GM12878 (cell line): ENCODE measurements around the gene PDE6D. TPM values are rescaled to one million over a fixed set of nuclear protein-coding genes. Genes with fewer than 3 reads are reported as not detected.

ENCODE experiments used
- ATAC-seq: fragments of 200-7000 bp; cut with Tn5 transposase; 3 replicates; pipeline ENCODE4 v1.9.1; 2020; ENCODE audit warnings: mild to moderate bottlenecking, moderate library complexity
- BruUV-seq: library from RNA; stranded (reverse); fragments of 400-500 nt; replicated peaks from 2 replicates; lab custom pipeline; 2021; lab: Mats Ljungman, UMichigan
- CTCF ChIA-PET: fragments of 300-600 bp; sonication (Branson Sonifier 250); formaldehyde crosslinking; extraction: SDS; loops from one replicate; lab custom pipeline; 2021; ENCODE audit warnings: inconsistent platforms; lab: Yijun Ruan, JAX
- POLR2A ChIA-PET: fragments of 350-600 bp; formaldehyde crosslinking; extraction: SDS; loops from one replicate; lab custom pipeline; 2021; ENCODE audit warnings: inconsistent platforms; lab: Charles Lee
- RAD21 ChIA-PET: fragments of 300-600 bp; sonication (Branson Sonifier 250); formaldehyde crosslinking; loops from one replicate; lab custom pipeline; 2023; ENCODE audit warnings: antibody characterized with exemption; ENCODE audit not compliant: unreplicated experiment; lab: Charles Lee
- SMC1A ChIA-PET: fragments of 300-600 bp; sonication (Branson Sonifier 250); formaldehyde crosslinking; loops from one replicate; lab custom pipeline; 2023; ENCODE audit not compliant: unreplicated experiment, uncharacterized antibody; lab: Charles Lee
- DNase-seq: peaks from one replicate; pipeline ENCODE4 v3.0.0-alpha.2; 2011; ENCODE audit warnings: low read depth, low spot score
- FAIRE-seq: peaks from 3 replicates; lab custom pipeline; 2011; peaks lifted over from hg19 to GRCh38; lab: Jason Lieb, UNC
- H2AFZ ChIP-seq: 2 replicates; pipeline ENCODE4 v1.6.0; 2011; ENCODE audit warnings: low read depth, low read length, control low read depth; ENCODE audit not compliant: control insufficient read depth
- H3K27ac ChIP-seq: 2 replicates; pipeline ENCODE4 v1.5.1; 2011; ENCODE audit warnings: control low read depth; ENCODE audit not compliant: control insufficient read depth, insufficient read depth
- H3K27me3 ChIP-seq, 2 experiments: replicated peaks in 1 of 2; 2 replicates each; pipeline versions ENCODE4 v1.6.0 to v1.6.1; 2011; ENCODE audit warnings: low read length in 1 of 2; ENCODE audit not compliant: control insufficient read depth in 2 of 2, insufficient read depth in 2 of 2
- H3K36me3 ChIP-seq, 2 experiments: 2 replicates each; pipeline ENCODE4 v1.5.1; 2011; ENCODE audit warnings: low read length in 1 of 2; ENCODE audit not compliant: control insufficient read depth in 2 of 2, insufficient read depth in 2 of 2
- H3K4me1 ChIP-seq: 2 replicates; pipeline ENCODE4 v1.6.1; 2011; ENCODE audit warnings: mild to moderate bottlenecking, low read length, moderate library complexity, mixed read lengths; ENCODE audit not compliant: control insufficient read depth, insufficient read depth
- H3K4me2 ChIP-seq: 2 replicates; pipeline ENCODE4 v1.6.0; 2011; ENCODE audit warnings: control low read depth; ENCODE audit not compliant: control insufficient read depth, insufficient read depth
- H3K4me3 ChIP-seq: fragments of 200-600 bp; sonication (generic); 2 replicates; pipeline ENCODE4 v1.5.1; 2016
- H3K79me2 ChIP-seq: 2 replicates; pipeline ENCODE4 v1.6.0; 2011; ENCODE audit warnings: low read length; ENCODE audit not compliant: control insufficient read depth, insufficient read depth
- H3K9ac ChIP-seq: 2 replicates; pipeline ENCODE4 v1.8.0; 2011; ENCODE audit warnings: low read length, control low read depth, mixed read lengths; ENCODE audit not compliant: control insufficient read depth, insufficient read depth
- H3K9me3 ChIP-seq: replicated peaks from 3 replicates; pipeline ENCODE4 v1.5.1; 2011; ENCODE audit warnings: mild to moderate bottlenecking, low read length; ENCODE audit not compliant: control insufficient read depth, insufficient read depth
- H4K20me1 ChIP-seq: 2 replicates; pipeline ENCODE4 v1.6.0; 2011; ENCODE audit not compliant: control insufficient read depth, insufficient read depth
- BACH1 ChIP-seq: fragments of 450-650 bp; IDR thresholded peaks from 2 replicates; pipeline ENCODE4 v1.6.1; 2017; ENCODE audit warnings: mild to moderate bottlenecking, borderline replicate concordance
- BRCA1 ChIP-seq: IDR thresholded peaks from 2 replicates; pipeline ENCODE4 v1.6.1; 2011; ENCODE audit warnings: low read depth, low read length, improper control_type of control experiment
- CBFB ChIP-seq: IDR thresholded peaks from 2 replicates; pipeline ENCODE4 v1.6.1; 2016; ENCODE audit warnings: antibody characterized with exemption, low read depth
- CBX3 ChIP-seq: fragments of 200-600 bp; sonication (generic); IDR thresholded peaks from 2 replicates; pipeline ENCODE4 v1.6.1; 2016; ENCODE audit warnings: low read depth, borderline replicate concordance
- CHD1 ChIP-seq: IDR thresholded peaks from 2 replicates; pipeline ENCODE4 v1.6.1; 2012; ENCODE audit warnings: low read depth, low read length, improper control_type of control experiment
- CHD4 ChIP-seq: fragments of 200-600 bp; sonication (generic); IDR thresholded peaks from 2 replicates; pipeline ENCODE4 v1.6.1; 2016; ENCODE audit warnings: mild to moderate bottlenecking
- CREM ChIP-seq: IDR thresholded peaks from 2 replicates; pipeline ENCODE4 v1.6.1; 2014; ENCODE audit warnings: antibody characterized with exemption, low read depth
- HCFC1 ChIP-seq: fragments of 150-350 bp; IDR thresholded peaks from 2 replicates; pipeline ENCODE4 v1.6.1; 2014; ENCODE audit warnings: low read length
- JUND ChIP-seq: IDR thresholded peaks from 2 replicates; pipeline ENCODE4 v1.6.1; 2012; ENCODE audit warnings: low read depth, mild to moderate bottlenecking, low read length, improper control_type of control experiment, moderate library complexity
- MEF2B ChIP-seq: fragments of 450-650 bp; IDR thresholded peaks from 2 replicates; pipeline ENCODE4 v1.6.1; 2018; ENCODE audit warnings: mild to moderate bottlenecking, moderate library complexity; ENCODE audit not compliant: partially characterized antibody, poor library complexity, severe bottlenecking
- NFYA ChIP-seq: IDR thresholded peaks from 2 replicates; pipeline ENCODE4 v1.6.1; 2011; ENCODE audit warnings: low read depth, mild to moderate bottlenecking, low read length, improper control_type of control experiment, borderline replicate concordance
- PAX5 ChIP-seq: IDR thresholded peaks from 2 replicates; pipeline ENCODE4 v1.6.1; 2011; ENCODE audit warnings: low read depth, low read length, borderline replicate concordance
- PAX8 ChIP-seq: fragments of 450-650 bp; IDR thresholded peaks from 2 replicates; pipeline ENCODE4 v1.6.1; 2017; ENCODE audit warnings: mild to moderate bottlenecking, moderate library complexity
- POLR2AphosphoS5 ChIP-seq: IDR thresholded peaks from 2 replicates; pipeline ENCODE4 v1.6.1; 2011; ENCODE audit warnings: mild to moderate bottlenecking, low read length, inconsistent platforms
- PRDM15 ChIP-seq: fragments of 450-650 bp; formaldehyde crosslinking; IDR thresholded peaks from 2 replicates; pipeline ENCODE4 v1.4.0; 2020; ENCODE audit warnings: mild to moderate bottlenecking, moderate library complexity
- RCOR1 ChIP-seq: conservative IDR thresholded peaks from 2 replicates; pipeline ENCODE4 v1.6.1; 2012; ENCODE audit warnings: low read depth, low read length, improper control_type of control experiment
- SMAD5 ChIP-seq: IDR thresholded peaks from 2 replicates; pipeline ENCODE4 v1.6.1; 2016; ENCODE audit warnings: antibody characterized with exemption, low read depth
- STAT1 ChIP-seq: fragments of 450-650 bp; conservative IDR thresholded peaks from 2 replicates; pipeline ENCODE4 v1.6.1; 2014; ENCODE audit warnings: antibody characterized with exemption, mild to moderate bottlenecking
- STAT3 ChIP-seq: IDR thresholded peaks from 2 replicates; pipeline ENCODE4 v1.6.1; 2011; ENCODE audit warnings: low read depth, low read length, improper control_type of control experiment
- SUPT20H ChIP-seq: IDR thresholded peaks from 2 replicates; pipeline ENCODE4 v1.6.1; 2011; ENCODE audit warnings: low read depth, mild to moderate bottlenecking, low read length, moderate library complexity, borderline replicate concordance; ENCODE audit not compliant: control insufficient read depth
- ZNF622 ChIP-seq: fragments of 450-650 bp; IDR thresholded peaks from 2 replicates; pipeline ENCODE4 v1.6.1; 2017; ENCODE audit warnings: mild to moderate bottlenecking, inconsistent platforms
- WGBS: methylation state at CpG from one replicate; pipeline ENCODE4 v1.1.6; 2016; ENCODE audit warnings: low lambda C conversion rate; ENCODE audit not compliant: insufficient replicate concordance, insufficient coverage; ENCODE audit errors: missing lambda C conversion rate; 5-methylcytosine and 5-hydroxymethylcytosine counted together
- in situ Hi-C: fragments of 300-500 bp; cut with MboI; formaldehyde crosslinking; loops from 9 replicates; pipeline ENCODE4 v1.14.3; 2018; ENCODE audit warnings: mixed read lengths
- intact Hi-C: fragments of 100-400 bp; cut with micrococcal nuclease; formaldehyde crosslinking; loops from one replicate; pipeline ENCODE4 v1.14.2; 2022; ENCODE audit not compliant: unreplicated experiment
- polyA plus RNA-seq, 11 experiments: library from polyadenylated mRNA; depleted of rRNA in 4 of 11; unstranded in 6 of 11; stranded (reverse) in 5 of 11; fragments of >200 nt; fragmentation: Nextera tagmentation in 4 of 11; fragmentation: Illumina TruSeq in 1 of 11; extraction: Ambion mirVana in 4 of 11; extraction: Trizol in 1 of 11; gene quantifications; 1 replicate in 1 of 11; 2 replicates in 10 of 11; pipeline versions ENCODE4 v1.2.1 to v1.2.3, GENCODE V29; 2011 to 2016; ENCODE audit warnings: inconsistent platforms in 2 of 11, missing spikeins in 2 of 11, low read depth in 1 of 11
- total RNA-seq, 4 experiments: library from RNA; depleted of rRNA in 3 of 4; stranded (reverse); fragments of >200 nt in 3 of 4; fragmentation: Illumina TruSeq in 1 of 4; extraction: Trizol in 1 of 4; gene quantifications; 2 replicates each; pipeline versions ENCODE4 v1.2.1 to v1.2.3, GENCODE V29; 2013 to 2021

Gene PDE6D
- total and polyA plus RNA-seq, 10 of the 15 experiments (the other 5 are each of a cell fraction or from before 2014, with no cell fraction given) = 8.2 to 69.4 (median 56.2) TPM

GRCh38 chr2:231707927-231708772 is 72.9 kb downstream of the PDE6D start, which contains the start of gene PTMA (continued):
- TF ChIP-seq CBFB (peak; percentile 90), PAX5 (peak; percentile 78; the same call in 1 of the 2 replicates), HCFC1 (no peak), SUPT20H (no peak), CBX3 (no peak)
- TF ChIP-seq, all 136 proteins: peak for 58

GRCh38 chr2:231707625-231707926 is 73.5 kb downstream of the PDE6D start:
- peaks cover 69% of the 10 kb centered on the region for H3K79me2 ChIP-seq
- H3K4me3 ChIP-seq = peak overlapping the region; percentile 75
- peaks cover 20% of the 10 kb centered on the region for H3K4me1 ChIP-seq
- H3K9ac ChIP-seq = peak overlapping the region; percentile 100
- H3K36me3 ChIP-seq = peaks cover 8 to 12% of the 10 kb centered on the region in 2 experiments
- ATAC-seq = peak; percentile 1
- SMC1A ChIA-PET = interaction anchor here (0.9 to 16.5 kb wide), 3 partner anchors 23 to 94 kb away, joined by 3 to 343 read pairs (median 6); no protein-coding TSS in a partner anchor
- H2AFZ ChIP-seq = peak overlapping the region; percentile 99
- peaks cover 15% of the 10 kb centered on the region for H4K20me1 ChIP-seq
- BruUV-seq = no TSS peak
- POLR2A ChIA-PET = interaction anchor here (1.1 to 4.4 kb wide), 12 partner anchors 13 to 313 kb away, joined by 3 to 78 read pairs (median 5); partner anchors contain the start of gene NCL
- intact Hi-C loops = loop anchor here (1.0 kb wide), 1 partner anchor 45 kb away; no protein-coding TSS in a partner anchor
- H3K27ac ChIP-seq = peak overlapping the region; percentile 100
- DNase-seq = no peak
- H3K27me3 ChIP-seq = no peaks in the 10 kb centered on the region
- in situ Hi-C loops = no loop called here
- FAIRE-seq = no peak
- H3K9me3 ChIP-seq = no peaks in the 10 kb centered on the region
- CTCF ChIA-PET = interaction anchor here (1.0 to 10.5 kb wide), 14 partner anchors 7 to 190 kb away, joined by 3 to 164 read pairs (median 8); no protein-coding TSS in a partner anchor
- H3K4me2 ChIP-seq = peak overlapping the region; percentile 82
- WGBS = under 1% methylated on average over 30 of the region's 30 CpGs
- RAD21 ChIA-PET = interaction anchor here (1.0 to 5.2 kb wide), 7 partner anchors 14 to 95 kb away, joined by 4 to 38 read pairs (median 9); no protein-coding TSS in a partner anchor
- no peak for TF ChIP-seq ZNF622
- TF ChIP-seq CHD4 = no peak
- no peak; the same call in 1 of the 2 replicates for TF ChIP-seq CHD1
- no peak for TF ChIP-seq PRDM15 (CRISPR knock-in tag)
- no peak for TF ChIP-seq STAT3
- TF ChIP-seq PAX8 = no peak
- no peak for TF ChIP-seq STAT1
- TF ChIP-seq MEF2B = no peak
- no peak for TF ChIP-seq PAX5
- TF ChIP-seq NFYA = no peak
- TF ChIP-seq JUND = no peak
- no peak for TF ChIP-seq BRCA1
- peak; percentile 45; the same call in 1 of the 2 replicates for TF ChIP-seq BACH1
- TF ChIP-seq SMAD5 = peak; percentile 72; the same call in 1 of the 2 replicates
- TF ChIP-seq POLR2AphosphoS5 = no peak
- TF ChIP-seq CREM = no peak
- no peak for TF ChIP-seq RCOR1
